H1 (cell line): ENCODE measurements around the gene CTIF. TPM values are rescaled to one million over a fixed set of nuclear protein-coding genes. Genes with fewer than 3 reads are reported as not detected.

ENCODE experiments used
- CTCF ChIA-PET: fragments of 300-600 bp; sonication (Branson Sonifier 250); formaldehyde crosslinking; loops from one replicate; lab custom pipeline; 2021; ENCODE audit not compliant: partially characterized antibody; lab: Charles Lee
- POLR2A ChIA-PET: fragments of 300-600 bp; sonication (Branson Sonifier 250); formaldehyde crosslinking; loops from one replicate; lab custom pipeline; 2021; ENCODE audit warnings: inconsistent platforms; ENCODE audit not compliant: partially characterized antibody; lab: Charles Lee
- DNase-seq, 2 experiments: peaks; one replicate each; pipeline versions ENCODE4 v3.0.0 to v3.0.0-alpha.2; 2010 to 2022; ENCODE audit warnings: low spot score in 2 of 2, low read depth in 1 of 2, mixed read lengths in 1 of 2
- FAIRE-seq: peaks from 2 replicates; lab custom pipeline; 2011; peaks lifted over from hg19 to GRCh38; lab: Jason Lieb, UNC
- H2AFZ ChIP-seq: 2 replicates; pipeline ENCODE4 v1.8.1; 2012; ENCODE audit warnings: low read length, inconsistent platforms
- H2AK5ac ChIP-seq: 2 replicates; pipeline ENCODE4 v1.6.1; 2013; ENCODE audit warnings: low read depth, low read length
- H2BK120ac ChIP-seq: replicated peaks from 2 replicates; pipeline ENCODE3; 2013; ENCODE audit warnings: low read depth, low read length, inconsistent platforms
- H2BK12ac ChIP-seq: 2 replicates; pipeline ENCODE4 v1.6.1; 2013; ENCODE audit warnings: low read depth, low read length
- H2BK15ac ChIP-seq: 2 replicates; pipeline ENCODE4 v1.6.1; 2013; ENCODE audit warnings: low read length
- H2BK20ac ChIP-seq: 2 replicates; pipeline ENCODE4 v1.6.1; 2013; ENCODE audit warnings: low read length
- H2BK5ac ChIP-seq: 2 replicates; pipeline ENCODE4 v1.6.1; 2013; ENCODE audit warnings: low read depth, low read length
- H3K14ac ChIP-seq: 2 replicates; pipeline ENCODE4 v1.6.1; 2013; ENCODE audit warnings: inconsistent platforms; ENCODE audit not compliant: insufficient read length
- H3K18ac ChIP-seq: 2 replicates; pipeline ENCODE4 v1.6.1; 2013; ENCODE audit warnings: low read length; ENCODE audit errors: extremely low read depth
- H3K23ac ChIP-seq: 2 replicates; pipeline ENCODE4 v1.6.1; 2013; ENCODE audit warnings: inconsistent platforms; ENCODE audit not compliant: insufficient read length
- H3K23me2 ChIP-seq: 2 replicates; pipeline ENCODE4 v1.6.1; 2013; ENCODE audit warnings: low read depth, low read length
- H3K27ac ChIP-seq: 2 replicates; pipeline ENCODE4 v1.6.1; 2011; ENCODE audit warnings: low read depth, low read length, inconsistent platforms
- H3K27me3 ChIP-seq, 4 experiments: replicated peaks in 1 of 4; 1 replicate in 1 of 4; 2 replicates in 3 of 4; pipeline versions ENCODE4 v1.6.1 to v1.8.1; 2011 to 2013; ENCODE audit warnings: low read length in 3 of 4, mild to moderate bottlenecking in 3 of 4, inconsistent platforms in 2 of 4, mixed read lengths in 2 of 4, moderate library complexity in 1 of 4; ENCODE audit not compliant: control insufficient read depth in 3 of 4, insufficient read depth in 3 of 4; ENCODE audit errors: extremely low read depth in 1 of 4
- H3K36me3 ChIP-seq, 4 experiments: 2 replicates each; pipeline versions ENCODE4 v1.6.1 to v1.8.1; 2011 to 2013; ENCODE audit warnings: mild to moderate bottlenecking in 4 of 4, low read length in 3 of 4, moderate library complexity in 2 of 4, control low read depth in 1 of 4, inconsistent platforms in 1 of 4; ENCODE audit not compliant: insufficient read depth in 4 of 4, control insufficient read depth in 2 of 4
- H3K4ac ChIP-seq: replicated peaks from 2 replicates; pipeline ENCODE3; 2013; ENCODE audit warnings: low read length, low read depth, mixed read lengths, inconsistent platforms; ENCODE audit not compliant: insufficient read length
- H3K4me1 ChIP-seq, 4 experiments: replicated peaks in 1 of 4; 1 replicate in 1 of 4; 2 replicates in 3 of 4; pipeline versions ENCODE4 v1.6.1 to v1.8.1; 2011 to 2013; ENCODE audit warnings: low read length in 3 of 4, inconsistent platforms in 2 of 4, mixed read lengths in 1 of 4; ENCODE audit not compliant: insufficient read depth in 4 of 4, control insufficient read depth in 3 of 4
- H3K4me2 ChIP-seq, 2 experiments: 2 replicates each; pipeline versions ENCODE4 v1.6.1 to v1.8.1; 2011 to 2013; ENCODE audit warnings: low read depth in 2 of 2, low read length in 2 of 2, control low read depth in 1 of 2, inconsistent platforms in 1 of 2, mild to moderate bottlenecking in 1 of 2; ENCODE audit not compliant: insufficient read depth in 1 of 2
- H3K4me3 ChIP-seq, 4 experiments: fragments of 200-600, 300-600 bp in 1 of 4; sonication (generic), shearing (Covaris generic), sonication (Bioruptor Twin) in 1 of 4; 2 replicates each; pipeline versions ENCODE4 v1.5.1 to v1.8.1; 2011 to 2016; ENCODE audit warnings: low read length in 4 of 4, low read depth in 3 of 4, control low read depth in 2 of 4, inconsistent platforms in 2 of 4, mild to moderate bottlenecking in 2 of 4, mixed read lengths in 1 of 4, moderate library complexity in 1 of 4; ENCODE audit not compliant: insufficient read depth in 2 of 4; ENCODE audit errors: extremely low read depth in 1 of 4
- H3K56ac ChIP-seq: replicated peaks from 2 replicates; pipeline ENCODE3; 2013; ENCODE audit warnings: low read depth, mild to moderate bottlenecking, mixed read lengths, low read length, inconsistent platforms; ENCODE audit not compliant: insufficient read length
- H3K79me1 ChIP-seq: 2 replicates; pipeline ENCODE4 v1.6.1; 2013; ENCODE audit warnings: low read depth, low read length, control low read depth
- H3K79me2 ChIP-seq, 2 experiments: 2 replicates each; pipeline versions ENCODE4 v1.6.1 to v1.8.1; 2012 to 2013; ENCODE audit warnings: low read length in 2 of 2, mild to moderate bottlenecking in 2 of 2, inconsistent platforms in 1 of 2; ENCODE audit not compliant: insufficient read depth in 2 of 2, control insufficient read depth in 1 of 2
- H3K9ac ChIP-seq, 4 experiments: replicated peaks in 1 of 4; 1 replicate in 1 of 4; 2 replicates in 3 of 4; pipeline versions ENCODE4 v1.6.1 to v1.8.1; 2011 to 2013; ENCODE audit warnings: low read depth in 3 of 4, low read length in 3 of 4, control low read depth in 2 of 4, mild to moderate bottlenecking in 2 of 4, moderate library complexity in 2 of 4, inconsistent platforms in 1 of 4; ENCODE audit errors: extremely low read depth in 1 of 4
- H3K9me3 ChIP-seq, 2 experiments: 2 replicates each; pipeline versions ENCODE4 v1.6.1 to v1.8.1; 2012 to 2013; ENCODE audit warnings: mild to moderate bottlenecking in 2 of 2, moderate library complexity in 2 of 2, control low read depth in 1 of 2, inconsistent platforms in 1 of 2, low read depth in 1 of 2, low read length in 1 of 2, mixed read lengths in 1 of 2; ENCODE audit not compliant: insufficient read depth in 2 of 2
- H4K20me1 ChIP-seq, 2 experiments: replicated peaks in 1 of 2; 2 replicates each; pipeline versions ENCODE3 to v1.8.1; 2011 to 2013; ENCODE audit warnings: inconsistent platforms in 2 of 2, low read length in 2 of 2, mild to moderate bottlenecking in 1 of 2; ENCODE audit not compliant: insufficient read depth in 2 of 2, control insufficient read depth in 1 of 2
- H4K5ac ChIP-seq: 2 replicates; pipeline ENCODE4 v1.6.1; 2013; ENCODE audit warnings: low read length, low read depth, mixed read lengths, inconsistent platforms; ENCODE audit not compliant: insufficient read length
- H4K8ac ChIP-seq: 2 replicates; pipeline ENCODE4 v1.8.0; 2013; ENCODE audit warnings: mild to moderate bottlenecking, moderate library complexity, low read length, inconsistent platforms; ENCODE audit not compliant: insufficient read depth; ENCODE audit errors: extremely low read depth
- H4K91ac ChIP-seq: replicated peaks from 2 replicates; pipeline ENCODE3; 2013; ENCODE audit warnings: low read length, mixed read lengths, inconsistent platforms; ENCODE audit not compliant: insufficient read length
- GABPA ChIP-seq: IDR thresholded peaks from 2 replicates; pipeline ENCODE4 v1.6.1; 2011; ENCODE audit warnings: mild to moderate bottlenecking, low read length, moderate library complexity, borderline replicate concordance; ENCODE audit not compliant: insufficient read depth
- WGBS, 2 experiments: shearing (Covaris generic) in 1 of 2; methylation state at CpG; one replicate each; pipeline versions ENCODE4 v1.1.6 to v1.1.7; 2013 to 2015; ENCODE audit warnings: low lambda C conversion rate in 2 of 2, mixed read lengths in 2 of 2, inconsistent platforms in 1 of 2, low coverage in 1 of 2, missing lambda C conversion rate in 1 of 2; ENCODE audit not compliant: insufficient replicate concordance in 2 of 2, insufficient coverage in 1 of 2, insufficient read length in 1 of 2; ENCODE audit errors: extremely low coverage in 1 of 2, missing lambda C conversion rate in 1 of 2; 5-methylcytosine and 5-hydroxymethylcytosine counted together
- polyA plus RNA-seq, 7 experiments: library from polyadenylated mRNA; depleted of rRNA in 3 of 7; stranded (reverse) in 5 of 7; unstranded in 2 of 7; fragments of >200 nt in 5 of 7; fragments of 200-250 nt in 2 of 7; gene quantifications; 1 replicate in 5 of 7; 2 replicates in 1 of 7; 4 replicates in 1 of 7; pipeline versions ENCODE4 v1.2.1 to v1.2.3, GENCODE V29; 2011 to 2013; ENCODE audit warnings: missing spikeins in 2 of 7, mixed read lengths in 2 of 7
- total RNA-seq: library from RNA; stranded (reverse); fragmentation: NEBNext Ultra II Directional; extraction: Animal tissue kit (Norgen Biotek cat#: 25700); gene quantifications from 2 replicates; pipeline ENCODE4 v1.2.1, GENCODE V29; 2021

CTIF gene
- total and polyA plus RNA-seq, 2 of the 8 experiments (the other 6 are each of a cell fraction or from before 2014, with no cell fraction given), result 9.0 to 17.8 TPM

DNA sequence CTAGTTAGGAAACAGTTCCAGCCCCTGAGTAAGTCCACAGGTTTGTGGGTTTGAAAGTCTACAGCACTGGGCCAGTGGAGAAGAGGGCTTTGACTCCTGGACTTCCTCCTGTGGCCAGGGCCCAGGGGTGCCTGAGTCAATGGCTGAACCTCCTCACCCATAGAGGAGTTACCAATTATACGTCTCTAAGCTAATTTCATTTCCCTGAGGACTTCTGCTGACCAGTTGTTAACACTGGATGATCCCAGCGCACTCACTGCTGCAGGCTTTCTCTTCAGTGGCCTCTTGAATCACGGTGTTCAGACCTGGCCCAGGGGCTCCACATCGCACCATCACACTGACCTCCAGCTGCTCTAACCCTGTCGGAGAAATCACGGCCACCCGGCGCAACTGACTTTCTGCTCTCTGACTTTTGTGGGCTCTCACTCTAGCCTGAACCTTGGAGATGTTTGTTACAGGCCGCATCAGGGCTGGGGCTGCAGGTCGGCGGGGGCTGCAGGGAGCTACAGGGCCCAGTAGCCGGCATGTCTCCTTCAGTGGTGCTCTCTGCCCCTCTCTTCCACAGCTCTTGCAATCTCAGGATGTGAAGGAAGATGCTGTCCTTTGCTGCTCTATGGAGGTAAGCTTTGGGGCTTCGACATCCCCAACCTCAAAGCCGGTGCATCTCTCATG is 318.3 kb downstream of the CTIF start:
- H4K20me1 ChIP-seq, result no peaks in the 10 kb centered on the region
- no peak overlapping the region for H3K23ac ChIP-seq
- H4K5ac ChIP-seq, result no peak overlapping the region
- no peak overlapping the region for H3K14ac ChIP-seq
- no peak overlapping the region for H2BK5ac ChIP-seq
- H3K4me2 ChIP-seq, result no peak overlapping the region
- H3K27ac ChIP-seq, result no peak overlapping the region
- FAIRE-seq, result no peak
- H3K4me3 ChIP-seq, result no peak overlapping the region
- no peaks in the 10 kb centered on the region for H3K36me3 ChIP-seq
- H4K8ac ChIP-seq, result no peak overlapping the region
- no peak overlapping the region for H2BK15ac ChIP-seq
- H3K18ac ChIP-seq, result no peak overlapping the region
- H2BK120ac ChIP-seq, result no peak overlapping the region
- ChIA-PET POLR2A (interaction anchor here (1.2 kb wide), 1 partner anchor 9 kb away, joined by 3 read pairs; no protein-coding TSS in a partner anchor), CTCF (interaction anchor here (0.8 to 2.4 kb wide), 3 partner anchors 58 to 185 kb away, joined by 3 to 10 read pairs (median 3); no protein-coding TSS in a partner anchor)
- no peaks in the 10 kb centered on the region for H3K27me3 ChIP-seq
- DNase-seq, result no peak
- H2AFZ ChIP-seq, result no peak overlapping the region
- no peak overlapping the region for H3K4ac ChIP-seq
- no peaks in the 10 kb centered on the region for H3K9me3 ChIP-seq
- no peak overlapping the region for H2BK20ac ChIP-seq
- no peak overlapping the region for H2AK5ac ChIP-seq
- H3K23me2 ChIP-seq, result no peaks in the 10 kb centered on the region; the same call in 1 of the 2 replicates
- no peak overlapping the region for H4K91ac ChIP-seq
- H3K79me2 ChIP-seq, result no peaks in the 10 kb centered on the region
- H3K56ac ChIP-seq, result no peak overlapping the region
- H3K9ac ChIP-seq, result no peak overlapping the region
- no peaks in the 10 kb centered on the region for H3K79me1 ChIP-seq
- peaks cover 0 to 29% (median 22%) of the 10 kb centered on the region in 4 experiments; a peak in 6 of 7 replicates for H3K4me1 ChIP-seq
- whole genome bisulfite sequencing, 2 experiments, result 96% methylated on average over 14 of the region's 14 CpGs; no CpG with 5 or more reads in 1 of the 2 experiments
- H2BK12ac ChIP-seq, result no peak overlapping the region
- TF ChIP-seq GABPA, result no peak
